ENCODE measurements around the gene KHK.
A peak's percentile ranks its signal among the peaks of the same experiment; 100 is the strongest.
"Not testable (repeated sequence)": the region's sequence is repeated elsewhere in the genome, so short reads cannot be mapped to it uniquely, and the experiment has no call there.

KHK gene

GRCh38 chr2:27115519-27115918, 28.9 kb downstream of the KHK start:
- H3K9me3 ChIP-seq (ENCODE audit: low read length) = no peaks in the 10 kb centered on the region
- H3K4me2 ChIP-seq (ENCODE audit: low read length) = no peak overlapping the region
- H3K27ac ChIP-seq (ENCODE audit: low read depth, low read length, poor library complexity, severe bottlenecking) = no peak overlapping the region
- no peaks in the 10 kb centered on the region; the same call in 1 of the 2 replicates for H3K36me3 ChIP-seq (ENCODE audit: insufficient read depth, low read length)
- H3K79me2 ChIP-seq (ENCODE audit: insufficient read depth, low read length) = no peaks in the 10 kb centered on the region
- TF ChIP-seq EZH2 (IDR thresholded peaks at IDR 0.05; ENCODE audit: borderline replicate concordance, low read length) (no peak), CTCF (IDR thresholded peaks at IDR 0.05; ENCODE audit: low read length) (no peak)
- no peaks in the 10 kb centered on the region for H3K27me3 ChIP-seq (ENCODE audit: insufficient read depth, low read length)
- peaks cover 14% of the 10 kb centered on the region for H3K4me1 ChIP-seq (ENCODE audit: insufficient read depth, low read length, severe bottlenecking)
- H3K9me2 ChIP-seq (ENCODE audit: low read depth, low read length) = no peaks in the 10 kb centered on the region
- H3K9ac ChIP-seq (ENCODE audit: low read length) = no peak overlapping the region
- no peak overlapping the region for H3K4me3 ChIP-seq (ENCODE audit: low read depth, low read length, poor library complexity, severe bottlenecking)
- H3F3A ChIP-seq (ENCODE audit: insufficient read depth, low read length) = no peaks in the 10 kb centered on the region
- H4K20me1 ChIP-seq (ENCODE audit: insufficient read depth, low read length) = no peaks in the 10 kb centered on the region
- H2AFZ ChIP-seq (ENCODE audit: low read length) = no peak overlapping the region

- Histone ChIP-seq H3K79me2 (ENCODE audit: insufficient read depth, low read length) (no peaks in the 10 kb centered on the region), H3K27ac (ENCODE audit: low read depth, low read length, poor library complexity, severe bottlenecking) (no peak overlapping the region), H3K4me3 (ENCODE audit: low read depth, low read length, poor library complexity, severe bottlenecking) (peak overlapping the region; percentile 65), H2AFZ (ENCODE audit: low read length) (no peak overlapping the region), H3K9ac (ENCODE audit: low read length) (peak overlapping the region; percentile 47; the same call in 1 of the 2 replicates), H3K4me2 (ENCODE audit: low read length) (peak overlapping the region; percentile 74), H3K36me3 (ENCODE audit: insufficient read depth, low read length) (no peaks in the 10 kb centered on the region), H3F3A (ENCODE audit: insufficient read depth, low read length) (no peaks in the 10 kb centered on the region), H3K27me3 (ENCODE audit: insufficient read depth, low read length) (no peaks in the 10 kb centered on the region), H3K9me2 (ENCODE audit: low read depth, low read length) (no peaks in the 10 kb centered on the region), H4K20me1 (ENCODE audit: insufficient read depth, low read length) (no peaks in the 10 kb centered on the region), H3K4me1 (ENCODE audit: insufficient read depth, low read length, severe bottlenecking) (peaks cover 15% of the 10 kb centered on the region), H3K9me3 (ENCODE audit: low read length) (no peaks in the 10 kb centered on the region)
- TF ChIP-seq CTCF (IDR thresholded peaks at IDR 0.05; ENCODE audit: low read length) = no peak
- no peak for TF ChIP-seq EZH2 (IDR thresholded peaks at IDR 0.05; ENCODE audit: borderline replicate concordance, low read length)
Observed at GRCh38 chr2:27117995-27118524, 31.5 kb downstream of the KHK start.

GRCh38 chr2:27118525-27119329, 32.2 kb downstream of the KHK start, which contains the start of gene CGREF1:
Gene CGREF1, minus strand, starts transcription at chr2:27119128. Its CDS starts 14,762 bp downstream, at chr2:27104366.
- Histone ChIP-seq H3K9ac (ENCODE audit: low read length) (peak within 1 kb of the TSS; percentile 47; the same call in 1 of the 2 replicates), H3K9me2 (ENCODE audit: low read depth, low read length) (no peaks in the 10 kb centered on the region)

GRCh38 chr2:27119330-27119670, 32.7 kb downstream of the KHK start:
- Histone ChIP-seq H3K9ac (ENCODE audit: low read length) (peak overlapping the region; percentile 47; the same call in 1 of the 2 replicates), H3K4me2 (ENCODE audit: low read length) (peak overlapping the region; percentile 74), H3K4me1 (ENCODE audit: insufficient read depth, low read length, severe bottlenecking) (peaks cover 25% of the 10 kb centered on the region), H3K4me3 (ENCODE audit: low read depth, low read length, poor library complexity, severe bottlenecking) (peak overlapping the region; percentile 65)
- H3K27me3 ChIP-seq (ENCODE audit: insufficient read depth, low read length); H3K9me2 ChIP-seq (ENCODE audit: low read depth, low read length); H3K9me3 ChIP-seq (ENCODE audit: low read length); H2AFZ ChIP-seq (ENCODE audit: low read length); H3F3A ChIP-seq (ENCODE audit: insufficient read depth, low read length); H3K27ac ChIP-seq (ENCODE audit: low read depth, low read length, poor library complexity, severe bottlenecking); H3K79me2 ChIP-seq (ENCODE audit: insufficient read depth, low read length); H3K36me3 ChIP-seq (ENCODE audit: insufficient read depth, low read length); H4K20me1 ChIP-seq (ENCODE audit: insufficient read depth, low read length): not testable (repeated sequence)

More at GRCh38 chr2:27118525-27119329, 32.2 kb downstream of the KHK start, which contains the start of gene CGREF1:
- H2AFZ ChIP-seq (ENCODE audit: low read length) = no peak within 1 kb of the TSS
- no peaks in the 10 kb centered on the region for H4K20me1 ChIP-seq (ENCODE audit: insufficient read depth, low read length)
- peaks cover 19% of the 10 kb centered on the region for H3K4me1 ChIP-seq (ENCODE audit: insufficient read depth, low read length, severe bottlenecking)
- H3K9me3 ChIP-seq (ENCODE audit: low read length) = no peaks in the 10 kb centered on the region
- no peak within 1 kb of the TSS for H3K27ac ChIP-seq (ENCODE audit: low read depth, low read length, poor library complexity, severe bottlenecking)
- no peaks in the 10 kb centered on the region for H3K27me3 ChIP-seq (ENCODE audit: insufficient read depth, low read length)
- peak within 1 kb of the TSS; percentile 65 for H3K4me3 ChIP-seq (ENCODE audit: low read depth, low read length, poor library complexity, severe bottlenecking)
- no peaks in the 10 kb centered on the region for H3F3A ChIP-seq (ENCODE audit: insufficient read depth, low read length)
- no peaks in the 10 kb centered on the region for H3K36me3 ChIP-seq (ENCODE audit: insufficient read depth, low read length)
- no peak for TF ChIP-seq CTCF (IDR thresholded peaks at IDR 0.05; ENCODE audit: low read length)
- TF ChIP-seq EZH2 (IDR thresholded peaks at IDR 0.05; ENCODE audit: borderline replicate concordance, low read length) = no peak
- H3K79me2 ChIP-seq (ENCODE audit: insufficient read depth, low read length) = no peaks in the 10 kb centered on the region
- H3K4me2 ChIP-seq (ENCODE audit: low read length) = peak within 1 kb of the TSS; percentile 74

Measured in OCI-LY1 (cell line).